ENCODE results near the gene RCSD1.

- TF ChIP-seq, protein P1, sequence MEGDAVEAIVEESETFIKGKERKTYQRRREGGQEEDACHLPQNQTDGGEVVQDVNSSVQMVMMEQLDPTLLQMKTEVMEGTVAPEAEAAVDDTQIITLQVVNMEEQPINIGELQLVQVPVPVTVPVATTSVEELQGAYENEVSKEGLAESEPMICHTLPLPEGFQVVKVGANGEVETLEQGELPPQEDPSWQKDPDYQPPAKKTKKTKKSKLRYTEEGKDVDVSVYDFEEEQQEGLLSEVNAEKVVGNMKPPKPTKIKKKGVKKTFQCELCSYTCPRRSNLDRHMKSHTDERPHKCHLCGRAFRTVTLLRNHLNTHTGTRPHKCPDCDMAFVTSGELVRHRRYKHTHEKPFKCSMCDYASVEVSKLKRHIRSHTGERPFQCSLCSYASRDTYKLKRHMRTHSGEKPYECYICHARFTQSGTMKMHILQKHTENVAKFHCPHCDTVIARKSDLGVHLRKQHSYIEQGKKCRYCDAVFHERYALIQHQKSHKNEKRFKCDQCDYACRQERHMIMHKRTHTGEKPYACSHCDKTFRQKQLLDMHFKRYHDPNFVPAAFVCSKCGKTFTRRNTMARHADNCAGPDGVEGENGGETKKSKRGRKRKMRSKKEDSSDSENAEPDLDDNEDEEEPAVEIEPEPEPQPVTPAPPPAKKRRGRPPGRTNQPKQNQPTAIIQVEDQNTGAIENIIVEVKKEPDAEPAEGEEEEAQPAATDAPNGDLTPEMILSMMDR (IDR thresholded peaks at IDR 0.05) = no peak
- TF ChIP-seq POLR2A (IDR thresholded peaks at IDR 0.05) = no peak
Observed at GRCh38 chr1:167698313-167698712, 68.3 kb downstream of the RCSD1 start.

All from uterus (tissue), 2 donors.